NCI-H2029 (cell line): Measurements from ENCODE around the gene DHPS.
"Not testable (repeated sequence)": the region's sequence is repeated elsewhere in the genome, so short reads cannot be mapped to it uniquely, and the experiment has no call there.

ENCODE experiments used
- DNase-seq: peaks from one replicate; lab custom pipeline; 2025; lab: John Stamatoyannopoulos, UW

The DHPS gene

DNA sequence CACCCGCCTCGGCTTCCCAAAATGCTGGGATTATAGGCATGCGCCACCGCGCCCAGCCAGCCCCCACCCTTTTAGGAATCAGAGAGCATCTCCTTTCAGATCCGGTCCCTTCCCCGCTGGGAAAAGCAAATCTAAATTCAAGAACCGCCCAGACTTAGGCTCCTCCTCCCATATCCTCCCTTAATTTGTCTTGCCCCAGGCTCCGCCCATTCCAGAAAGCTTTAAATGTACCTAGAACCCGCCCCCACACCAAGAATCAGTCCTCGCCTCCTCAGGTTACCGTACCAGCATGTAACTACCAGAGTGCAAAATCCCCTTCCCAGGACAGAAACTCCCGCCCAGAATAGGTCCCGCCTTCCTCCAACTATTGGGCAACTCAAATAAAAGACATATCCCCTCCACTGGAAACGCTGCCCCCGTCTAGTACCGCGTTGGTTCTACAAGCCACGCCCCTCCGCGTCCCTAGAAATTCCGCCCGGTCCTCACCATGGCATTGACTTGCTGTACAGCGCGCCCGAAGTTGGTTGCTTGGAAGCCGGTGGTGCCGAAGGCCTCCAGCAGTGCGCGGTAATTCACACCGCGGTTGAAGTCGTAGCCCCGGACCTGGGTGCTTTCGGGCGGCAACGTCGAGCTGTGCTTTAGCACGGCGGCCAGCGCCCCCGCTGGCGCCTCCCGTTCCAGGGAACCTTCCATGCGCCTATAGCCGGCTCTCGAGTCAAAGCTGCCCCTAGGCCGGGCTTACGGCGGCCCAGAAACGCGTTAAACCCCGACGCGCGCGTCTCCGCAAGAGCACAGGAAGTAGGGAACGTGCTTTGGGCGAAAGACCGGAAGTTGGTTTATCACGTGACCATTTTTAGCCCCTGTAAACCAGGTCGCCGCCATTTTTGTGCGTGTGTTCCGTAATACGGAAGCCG is at the start of gene DHPS:
TSS of gene DHPS (minus strand) at position 807 of the 914 bp plus-strand sequence. CDS start at position 693, 114 bp downstream.
- DNase-seq, result peak; percentile 98

DNA sequence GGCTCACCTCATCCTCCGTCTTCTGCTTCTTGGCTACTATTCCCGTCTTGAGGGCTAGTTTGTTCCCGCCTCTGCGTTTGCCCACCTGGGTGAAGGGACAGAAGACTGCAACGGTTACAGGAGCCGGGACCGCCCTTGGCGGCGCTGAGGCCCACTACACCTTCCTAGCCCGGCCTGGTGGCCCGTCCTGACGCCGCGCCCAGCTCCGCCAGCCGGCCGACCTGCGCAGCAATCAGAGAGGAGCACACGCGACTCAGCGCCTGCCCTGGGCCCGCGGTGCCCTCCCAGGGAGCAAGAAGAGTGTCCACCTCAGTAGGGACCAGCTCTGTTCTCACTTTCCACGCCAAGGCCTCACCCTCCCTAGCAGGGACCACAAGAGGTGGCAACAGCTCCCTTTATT is 49.7 kb upstream of the DHPS start:
- no peak for DNase-seq

GRCh38 chr19:12730064-12730463 is 48.4 kb upstream of the DHPS start:
- DNase-seq, result no peak

GRCh38 chr19:12727745-12728433 is 46.2 kb upstream of the DHPS start:
- no peak for DNase-seq

DNA sequence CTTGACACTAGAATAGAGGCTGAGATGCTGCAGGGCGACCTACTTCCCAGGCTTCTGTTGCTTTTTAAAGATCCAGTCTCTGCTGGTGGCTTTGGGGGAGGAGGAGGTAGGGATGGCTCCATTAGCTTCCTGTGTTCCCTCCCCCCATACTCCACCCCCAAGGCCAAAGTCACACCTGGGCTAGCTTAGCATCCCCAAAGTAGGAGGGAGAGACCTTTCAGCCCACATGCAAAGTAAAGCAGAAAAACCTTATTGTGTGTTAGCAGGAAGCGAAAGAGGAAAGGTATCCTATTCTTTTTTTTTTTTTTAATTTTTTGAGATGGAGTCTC is 45.3 kb upstream of the DHPS start:
- no peak for DNase-seq

- DNase-seq, result not testable (repeated sequence)
These were observed 43.9 kb upstream of the DHPS start for GRCh38 chr19:12725612-12726011.

DNA sequence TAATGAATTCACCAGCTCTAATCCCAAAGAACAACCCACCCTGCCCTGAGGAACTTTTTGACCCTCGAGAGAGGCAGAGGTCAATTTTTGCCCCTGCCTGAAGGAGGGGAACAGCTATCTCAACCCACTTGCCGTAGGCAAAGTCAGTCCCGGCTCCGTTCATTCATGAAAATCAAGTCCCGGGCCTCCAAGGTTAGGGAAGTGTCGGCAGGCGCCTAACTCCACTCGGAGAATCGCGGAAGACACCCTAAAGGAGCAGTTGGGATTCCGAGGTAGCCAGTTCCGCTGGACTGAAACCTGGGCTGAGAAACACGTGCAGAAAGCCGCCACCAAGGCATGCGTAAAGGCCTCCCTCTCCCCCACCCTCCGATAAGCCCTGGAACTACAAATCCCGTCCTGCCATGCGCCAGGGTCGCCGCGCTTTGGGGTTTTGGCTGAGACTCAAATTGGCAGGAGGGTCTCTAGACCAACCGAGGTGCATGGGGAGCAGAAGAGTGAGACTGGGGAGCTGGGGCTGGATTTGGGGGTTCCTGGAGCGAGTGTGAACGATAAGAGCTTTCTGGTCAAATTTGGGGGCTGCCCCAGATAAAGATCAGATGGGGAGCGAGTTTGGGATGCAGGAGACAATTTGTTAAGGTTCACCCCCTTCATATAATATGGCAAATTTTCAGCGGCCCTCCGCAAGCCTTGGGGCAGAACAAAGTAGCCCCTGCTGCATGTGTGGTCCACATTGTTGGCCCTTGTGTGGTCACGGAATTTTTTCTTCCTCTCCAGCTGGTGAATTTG is 42.2 kb upstream of the DHPS start, which contains the start of gene TNPO2:
TSS of gene TNPO2 (minus strand) at position 292 of the 786 bp plus-strand sequence. CDS start 2,955 bp downstream, outside the sequence.
- peak; percentile 52 for DNase-seq

DNA sequence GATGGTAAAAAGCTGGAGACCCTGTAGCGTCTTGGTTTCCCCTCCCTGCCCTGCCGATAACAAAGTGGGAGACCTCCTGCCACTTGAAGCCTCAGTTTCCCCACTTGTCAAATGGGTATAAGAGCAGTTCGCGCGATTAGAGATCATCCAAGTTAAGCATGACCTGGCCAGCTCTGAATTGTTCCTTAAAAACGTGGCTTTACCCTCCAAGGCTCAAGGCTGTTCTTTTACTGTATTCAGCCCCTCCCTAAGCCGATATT is 41.6 kb upstream of the DHPS start:
- DNase-seq, result no peak

GRCh38 chr19:12722566-12723380 is 41.1 kb upstream of the DHPS start:
- peak; percentile 99 for DNase-seq

GRCh38 chr19:12721656-12722565 is 40.2 kb upstream of the DHPS start:
- DNase-seq, result peak; percentile 39

GRCh38 chr19:12720851-12721655 is 39.4 kb upstream of the DHPS start:
- DNase-seq, result no peak

GRCh38 chr19:12720296-12720695 is 38.6 kb upstream of the DHPS start:
- no peak for DNase-seq

- DNase-seq, result no peak
These were observed 34.2 kb upstream of the DHPS start for GRCh38 chr19:12715929-12716328.

DNA sequence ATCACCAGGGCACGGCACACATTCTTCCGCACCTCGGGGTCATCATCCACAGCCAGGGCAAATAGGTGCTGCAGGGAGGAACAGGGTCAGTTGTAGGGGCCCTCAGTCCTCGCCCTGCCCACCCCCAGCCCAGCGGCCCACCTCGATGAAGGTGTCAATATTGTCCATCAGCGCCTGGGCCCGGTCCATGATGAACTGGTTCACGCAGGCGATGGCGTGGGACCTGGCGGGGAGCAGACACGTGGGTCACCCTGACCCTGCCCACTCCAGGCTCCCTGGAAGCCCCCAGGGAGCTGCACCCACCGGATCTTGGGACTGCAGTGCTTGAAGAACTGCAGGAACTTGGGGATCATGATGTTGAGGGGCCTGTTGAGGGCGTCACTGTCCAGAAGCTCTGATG is 33.4 kb upstream of the DHPS start:
- no peak for DNase-seq

- not testable (repeated sequence) for DNase-seq
These were observed 31.6 kb upstream of the DHPS start for GRCh38 chr19:12713304-12713703.

GRCh38 chr19:12712077-12712476 is 30.4 kb upstream of the DHPS start:
- DNase-seq, result not testable (repeated sequence)

DNA sequence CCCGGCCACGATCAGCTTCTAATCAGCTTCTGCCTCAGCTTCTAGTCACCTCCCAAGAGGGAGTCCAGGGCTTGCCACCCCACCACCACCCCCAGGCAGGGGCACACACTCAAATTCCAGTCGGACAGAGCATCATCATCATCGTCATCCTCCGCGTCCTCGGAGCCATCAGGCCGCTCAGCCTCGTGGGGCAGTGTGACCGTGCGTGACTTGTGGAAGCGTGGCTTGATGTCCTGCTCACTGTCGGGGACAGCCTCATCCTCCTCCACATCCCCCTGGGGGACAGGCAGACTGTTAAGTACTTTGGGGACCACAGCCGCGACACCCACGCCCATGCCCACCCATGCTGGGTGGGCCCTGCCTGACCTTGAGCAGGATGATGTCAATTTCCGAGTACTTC is 29.5 kb upstream of the DHPS start:
- DNase-seq, result no peak

DNA sequence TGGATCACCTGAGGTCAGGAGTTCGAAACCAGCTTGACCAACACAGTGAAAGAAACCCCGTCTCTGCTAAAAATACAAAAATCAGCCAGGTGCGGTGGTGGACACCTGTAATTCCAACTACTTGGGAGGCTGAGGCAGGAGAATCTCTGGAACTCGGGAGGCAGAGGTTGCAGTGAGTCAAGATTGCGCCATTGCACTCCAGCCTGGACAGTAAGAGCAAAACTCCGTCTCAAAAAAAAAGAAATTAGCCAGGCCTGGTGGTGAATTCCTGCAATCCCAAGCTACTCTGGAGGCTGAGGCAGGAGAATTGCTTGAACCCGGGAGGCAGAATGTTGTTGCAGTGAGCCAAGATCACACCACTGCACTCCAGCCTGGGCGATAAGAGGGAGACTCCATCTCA is 27.0 kb upstream of the DHPS start:
- no peak for DNase-seq

DNA sequence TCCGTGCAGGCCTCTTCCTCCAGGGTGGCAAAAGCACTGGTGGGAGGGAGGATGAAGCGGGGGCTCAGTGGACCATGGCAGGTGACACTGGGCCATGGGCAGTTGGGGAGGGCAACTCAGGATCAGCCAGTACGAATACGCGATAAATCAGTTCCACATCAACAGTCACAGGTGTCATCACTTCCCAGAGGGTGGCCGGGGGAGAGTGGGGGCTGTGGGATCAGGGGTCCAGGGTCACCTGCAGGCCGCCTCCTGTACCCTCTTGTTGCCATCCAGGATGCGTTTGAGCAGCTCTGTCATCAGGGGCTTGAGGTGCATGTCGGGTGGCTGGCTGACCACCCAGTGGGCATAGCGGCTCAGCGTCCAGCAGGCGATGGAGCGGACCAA is 24.6 kb upstream of the DHPS start:
- DNase-seq, result no peak
